Stimulated activated CD4-positive, alpha-beta T cell treated with anti-CD3 and anti-CD28 coated beads, Interleukin-12 subunit alpha, Interleukin-12 subunit beta, amount 100 ng/mL, for 48 hours (primary cell): ENCODE measurements around the gene CPED1.
"Not testable (repeated sequence)": the region's sequence is repeated elsewhere in the genome, so short reads cannot be mapped to it uniquely, and the experiment has no call there.

ENCODE experiments used
- DNase-seq, 3 donors: peaks; one replicate each; pipeline ENCODE4 v3.0.0-alpha.2; 2020; ENCODE audit warnings: low read depth in 2 of 3, low spot score in 1 of 3

CPED1 gene

DNA sequence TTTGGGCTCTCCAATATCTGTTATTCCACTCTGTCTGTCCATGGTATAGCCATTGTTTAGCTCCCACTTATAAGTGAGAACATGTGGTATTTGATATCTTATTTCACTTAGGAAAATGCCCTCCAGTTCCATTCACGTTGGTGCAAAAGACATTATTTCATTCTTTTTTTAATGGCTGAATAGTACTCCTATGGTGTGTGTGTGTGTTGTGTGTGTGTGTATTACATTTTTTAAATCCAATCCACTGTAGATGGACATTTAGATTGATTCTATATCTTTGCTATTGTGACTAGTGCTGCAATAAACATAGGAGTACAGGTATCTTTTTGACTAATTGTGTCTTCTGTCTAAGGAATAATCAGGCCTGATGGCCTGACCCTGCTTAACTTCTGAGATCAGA is 7.4 kb upstream of the CPED1 start:
- no peak for DNase-seq

GRCh38 chr7:120981888-120982615 is 6.5 kb upstream of the CPED1 start:
- no peak for DNase-seq

GRCh38 chr7:120983592-120983991 is 4.9 kb upstream of the CPED1 start:
- DNase-seq = not testable (repeated sequence)

- DNase-seq = no peak
These were observed 4.1 kb upstream of the CPED1 start for GRCh38 chr7:120984406-120984805.

DNA sequence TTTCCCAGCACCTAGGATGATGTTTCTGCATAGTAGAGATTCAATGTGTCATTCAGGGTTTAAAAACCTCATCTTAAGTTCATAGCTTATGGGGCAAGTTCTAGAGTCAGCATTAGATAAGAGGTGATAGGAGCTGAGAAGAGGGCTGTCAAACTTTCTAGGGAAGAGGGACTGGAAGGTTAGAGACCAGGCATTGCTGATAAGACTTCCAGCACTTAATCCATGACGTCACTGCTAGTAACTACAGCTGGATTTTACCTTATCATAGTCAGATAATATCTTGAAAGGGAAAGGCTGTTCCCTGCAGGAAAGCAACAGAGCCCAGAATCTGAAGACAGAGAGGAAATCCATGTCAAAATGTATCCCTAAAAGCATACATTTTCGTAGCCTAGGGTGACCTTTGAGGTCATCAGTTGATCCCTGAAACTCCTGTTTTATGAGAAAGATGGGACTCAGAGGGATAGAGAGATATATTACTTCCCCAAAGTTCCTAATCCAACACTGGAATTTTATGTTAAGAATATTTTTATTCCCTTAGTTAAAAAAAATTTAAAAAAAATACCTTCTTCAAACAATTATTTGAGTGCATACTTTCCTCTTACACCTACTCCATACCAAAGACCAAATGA is 3.3 kb upstream of the CPED1 start:
- no peak for DNase-seq

DNA sequence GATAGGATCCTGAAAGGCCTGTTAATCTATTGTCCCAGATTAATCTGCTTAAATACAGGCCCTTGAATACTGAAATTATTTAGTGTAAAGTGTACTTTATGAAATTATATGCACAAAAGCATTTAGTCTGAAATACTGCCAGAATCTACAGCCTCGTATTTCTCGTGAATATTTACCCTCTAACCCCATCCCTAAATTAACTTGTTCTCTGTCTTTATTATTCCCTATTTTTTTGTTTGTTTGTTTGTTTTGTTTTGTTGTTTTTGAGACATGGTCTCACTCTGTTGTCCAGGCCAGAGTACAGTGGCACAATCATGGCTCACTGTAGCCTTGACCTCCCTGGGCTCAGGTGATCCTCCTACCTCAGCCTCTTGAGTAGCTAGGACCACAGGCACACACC is 2.7 kb upstream of the CPED1 start:
- no peak for DNase-seq

DNA sequence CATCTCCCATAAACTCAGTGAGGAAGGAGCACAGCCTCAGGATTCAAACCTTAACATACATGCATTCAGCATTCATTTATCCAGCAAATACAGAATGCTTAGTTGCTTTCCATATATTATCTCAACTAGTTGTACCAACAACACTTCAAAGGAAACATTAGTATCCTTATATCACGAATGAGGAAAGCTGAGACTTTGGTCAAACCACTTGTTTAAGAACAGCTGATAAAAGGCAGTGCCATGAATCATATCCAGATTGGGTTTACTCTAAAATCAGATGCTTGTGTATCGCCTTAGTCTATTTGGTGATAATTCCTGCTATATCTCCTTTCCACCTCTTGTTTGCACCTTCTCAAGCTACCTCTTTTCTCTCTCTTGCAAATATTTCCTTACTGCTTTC is 1.9 kb upstream of the CPED1 start:
- no peak for DNase-seq

DNA sequence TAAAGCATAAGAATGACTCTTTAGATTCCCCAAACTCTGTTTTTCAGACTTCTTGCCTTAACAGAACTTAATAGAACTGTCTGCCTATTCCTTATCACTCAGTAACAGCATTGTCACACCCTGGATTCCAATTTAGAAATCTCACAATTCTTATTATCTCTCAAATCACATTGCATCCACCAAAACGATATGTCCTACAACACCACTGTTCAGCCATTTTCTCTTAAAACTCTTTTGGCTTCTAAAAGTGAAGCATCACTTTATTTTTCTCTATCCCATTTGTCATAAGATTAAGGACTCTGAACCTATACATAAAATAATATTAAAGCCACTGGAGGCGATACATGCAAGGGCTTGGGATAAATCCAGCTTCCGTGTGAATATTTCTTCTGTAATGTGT is 1.2 kb upstream of the CPED1 start:
- no peak for DNase-seq

DNA sequence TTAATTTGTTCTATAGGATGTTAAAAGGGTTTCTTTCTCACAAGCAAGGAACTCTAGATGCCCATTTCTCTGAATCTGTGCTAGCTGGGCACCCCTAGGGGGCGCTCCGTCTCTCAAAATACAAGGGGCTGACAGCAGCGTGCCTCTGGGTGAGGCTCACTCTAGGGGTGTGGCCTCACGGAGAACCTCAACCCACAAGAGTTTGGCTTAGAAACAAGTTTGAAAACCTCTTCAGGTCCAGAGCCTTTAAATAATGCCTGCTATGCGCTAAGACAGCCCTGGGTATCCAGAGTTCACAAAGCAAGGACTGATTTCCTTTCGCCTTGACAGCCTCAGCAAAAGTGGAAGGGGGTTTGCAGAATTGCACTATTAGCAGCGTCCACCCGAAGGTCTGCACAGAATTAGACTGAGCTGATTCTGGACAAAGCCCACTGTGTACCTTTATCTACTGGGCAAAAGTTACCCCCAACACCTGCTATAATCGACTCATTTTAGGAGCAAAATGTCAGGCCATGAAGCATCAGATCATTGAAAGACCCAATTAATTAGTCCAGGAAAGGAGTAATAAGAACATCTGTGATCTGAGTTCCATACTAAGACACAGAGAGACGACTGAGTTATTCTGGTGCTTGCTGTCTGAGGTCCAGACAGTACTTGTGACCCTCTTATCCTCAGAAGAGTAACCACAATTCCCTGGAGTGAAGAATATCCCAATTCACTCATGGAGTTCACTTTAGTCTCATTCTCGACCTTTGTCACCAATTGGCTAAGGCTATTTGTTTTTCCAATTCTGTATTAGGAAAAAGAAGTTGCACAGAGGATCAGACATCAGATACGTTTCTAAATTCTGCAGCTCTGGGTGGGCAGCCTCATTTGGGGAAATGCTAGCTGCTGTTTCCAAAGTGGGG is 574 bp upstream of the CPED1 start:
- DNase-seq = peak; percentile 70 to 79 (median 74)

DNA sequence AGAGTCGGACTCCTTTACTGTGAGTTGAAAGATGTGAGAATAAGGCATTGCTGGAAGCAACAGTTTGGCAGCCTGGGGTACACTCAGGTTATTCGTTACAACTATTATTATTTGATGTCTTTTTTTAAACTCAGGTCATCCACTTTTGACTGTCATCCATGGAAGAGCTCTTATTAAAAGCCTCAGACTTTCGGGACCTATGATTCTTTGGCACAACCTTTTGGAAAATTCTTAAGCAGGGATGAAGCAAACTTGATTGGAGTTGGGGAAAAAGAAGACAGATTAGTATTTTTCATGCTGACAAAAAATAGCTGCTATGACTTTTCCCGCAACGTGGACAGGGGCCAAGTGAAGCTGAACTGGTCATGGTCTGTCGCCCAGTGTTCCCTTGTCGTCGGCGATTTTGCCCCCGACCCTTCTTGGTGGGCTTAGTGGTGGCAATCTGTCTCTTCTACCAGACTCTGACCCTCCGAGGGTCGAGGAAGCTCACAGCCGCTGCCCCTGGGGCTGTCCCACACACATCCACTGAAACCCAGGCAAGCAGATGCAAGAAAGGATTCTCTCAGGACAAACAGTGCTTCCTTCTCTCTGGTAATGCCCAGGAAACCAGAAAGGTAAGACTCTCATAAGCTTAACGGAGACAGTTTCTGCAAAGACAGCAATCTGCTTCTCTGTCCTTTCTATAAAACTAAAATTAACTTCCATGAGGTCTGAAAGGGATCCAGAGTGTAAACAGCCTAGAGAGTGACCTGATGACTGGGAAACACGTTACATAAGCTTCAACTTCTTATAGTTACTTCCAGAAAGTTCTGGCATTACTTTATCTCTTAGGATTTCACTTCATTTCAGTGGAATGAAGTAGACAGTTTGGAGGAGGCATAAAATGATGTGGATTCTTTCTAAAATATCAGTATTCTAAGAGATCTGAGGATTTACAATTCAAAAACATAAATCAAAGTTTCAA is 1.0 kb downstream of the CPED1 start:
- DNase-seq = no peak

- no peak for DNase-seq
These were observed 2.1 kb downstream of the CPED1 start for GRCh38 chr7:120990468-120991118.

DNA sequence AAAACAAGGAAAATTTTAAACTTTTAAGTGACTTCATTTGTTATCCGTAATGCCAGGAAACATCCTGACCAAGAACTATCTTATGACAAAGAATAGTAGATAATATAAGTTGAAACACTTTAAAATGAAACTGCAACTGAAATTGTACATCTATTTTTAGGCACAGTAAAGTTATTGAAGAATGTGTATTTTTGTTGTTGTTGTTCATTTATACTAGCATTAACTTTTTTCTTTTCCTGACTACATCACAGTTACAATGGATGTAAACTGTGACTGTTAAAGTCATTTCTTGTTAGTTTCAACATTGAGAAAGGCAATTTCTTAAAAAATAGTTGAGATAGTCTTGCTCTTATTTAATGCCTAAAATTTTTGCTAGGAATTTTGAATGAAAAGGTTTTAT is 2.6 kb downstream of the CPED1 start:
- DNase-seq = no peak

DNA sequence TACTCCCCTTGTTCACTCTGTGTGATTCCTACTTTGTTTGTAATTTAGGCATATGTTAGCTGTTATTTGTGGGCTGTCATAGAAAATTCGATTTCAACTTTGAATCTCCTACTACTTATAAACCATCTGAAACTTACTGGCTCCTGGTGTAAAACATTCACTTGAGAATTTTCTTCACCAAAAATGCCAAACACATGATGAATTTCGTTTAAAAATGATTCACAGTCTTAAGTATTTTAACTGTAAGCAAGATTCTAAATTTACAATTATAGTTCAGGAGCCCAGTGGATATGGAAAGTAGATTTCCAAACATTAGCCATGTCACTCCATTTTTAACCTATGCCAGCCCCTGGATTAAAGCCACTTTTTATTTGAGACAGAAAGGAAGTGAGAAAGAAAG is 3.1 kb downstream of the CPED1 start:
- DNase-seq = no peak

GRCh38 chr7:120992272-120992964 is 3.9 kb downstream of the CPED1 start:
- no peak for DNase-seq

- no peak for DNase-seq
These were observed 4.5 kb downstream of the CPED1 start for GRCh38 chr7:120992965-120993494.

GRCh38 chr7:120993553-120994191 is 5.2 kb downstream of the CPED1 start:
- DNase-seq = no peak

GRCh38 chr7:120994512-120995410 is 6.2 kb downstream of the CPED1 start:
- no peak for DNase-seq

DNA sequence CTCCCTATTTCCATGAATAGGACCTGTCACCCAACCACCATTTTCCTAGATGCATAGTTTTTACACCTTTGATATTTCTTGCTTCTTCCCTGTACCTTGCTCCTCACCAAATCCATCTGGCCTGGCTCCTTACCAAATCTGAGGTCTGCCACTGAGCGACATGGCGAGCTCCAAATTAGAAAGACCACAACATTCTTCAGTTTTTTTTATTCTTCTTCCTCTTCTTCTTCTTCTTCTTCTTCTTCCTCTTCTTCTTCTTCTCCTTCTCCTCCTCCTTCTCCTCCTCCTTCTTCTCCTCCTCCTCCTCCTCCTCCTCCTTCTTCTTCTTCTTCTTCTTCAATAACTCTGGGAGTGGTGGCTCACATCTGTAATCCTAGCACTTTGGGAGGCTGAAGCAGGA is 7.1 kb downstream of the CPED1 start:
- no peak for DNase-seq
